Peyer's patch (tissue), 4 donors: ENCODE results near the gene TM4SF4. TPM values are rescaled to one million over a fixed set of nuclear protein-coding genes. Genes with fewer than 3 reads are reported as not detected.

Source experiments
- DNase-seq, 3 donors: peaks; one replicate each; pipeline ENCODE4 v3.0.0-alpha.2; 2017 to 2019
- H3K27ac ChIP-seq, 4 donors: fragments of 200-600 bp; sonication (generic); one replicate each; pipeline ENCODE4 v1.5.1; 2016 to 2019
- H3K27me3 ChIP-seq, 2 donors: fragments of 200-600 bp; sonication (generic); one replicate each; pipeline ENCODE4 v1.5.1; 2019
- H3K36me3 ChIP-seq, 3 donors: fragments of 200-600 bp; sonication (generic); one replicate each; pipeline ENCODE4 v1.5.1; 2016 to 2019
- H3K4me1 ChIP-seq, 4 donors: fragments of 200-600 bp; sonication (generic); one replicate each; pipeline ENCODE4 v1.5.1; 2016 to 2019
- H3K4me3 ChIP-seq, 4 donors: fragments of 200-600 bp; sonication (generic); 1 replicate in 3 of 4; 2 replicates in 1 of 4; pipeline ENCODE4 v1.5.1; 2016 to 2019; ENCODE audit warnings: mild to moderate bottlenecking in 1 of 4
- H3K9me3 ChIP-seq, 4 donors: fragments of 200-600 bp; sonication (generic); one replicate each; pipeline ENCODE4 v1.5.1; 2016 to 2019; ENCODE audit warnings: mild to moderate bottlenecking in 1 of 4
- CTCF ChIP-seq, 6 experiments: fragments of 450-650 bp in 4 of 6; fragments of 200-600 bp in 2 of 6; sonication (generic) in 1 of 6; IDR thresholded peaks; one replicate each; pipeline ENCODE4 v1.5.1; 2017 to 2019; ENCODE audit warnings: antibody characterized with exemption in 6 of 6, mild to moderate bottlenecking in 3 of 6, moderate library complexity in 1 of 6
- POLR2A ChIP-seq, 2 donors: fragments of 450-650 bp; IDR thresholded peaks; one replicate each; pipeline ENCODE4 v1.5.1; 2017; ENCODE audit warnings: antibody characterized with exemption in 2 of 2, mild to moderate bottlenecking in 2 of 2, moderate library complexity in 2 of 2
- total RNA-seq, 4 donors: library from RNA; depleted of rRNA; stranded (reverse); fragments of >200 nt; gene quantifications; one replicate each; pipeline ENCODE4 v1.1.0, GENCODE V29; 2016

Gene TM4SF4
- total RNA-seq, 4 donors from 2014 or later, result 1.7 to 500 (median 217) TPM

- H3K9me3 ChIP-seq, result no peaks in the 10 kb centered on the region
- no peak overlapping the region for H3K27ac ChIP-seq
- no peak for DNase-seq
- TF ChIP-seq CTCF (IDR thresholded peaks at IDR 0.05) (no peak), POLR2A (IDR thresholded peaks at IDR 0.05) (no peak)
- no peaks in the 10 kb centered on the region for H3K27me3 ChIP-seq
- no peaks in the 10 kb centered on the region for H3K36me3 ChIP-seq
- H3K4me1 ChIP-seq, result peaks cover 0 to 11% (median 0%) of the 10 kb centered on the region in 4 donors
- H3K4me3 ChIP-seq, result no peak overlapping the region
Observed at GRCh38 chr3:149529099-149529498, 54.6 kb downstream of the TM4SF4 start.

GRCh38 chr3:149532489-149533180 is 58.1 kb downstream of the TM4SF4 start:
- peaks cover 0 to 10% (median 0%) of the 10 kb centered on the region in 4 donors for H3K4me1 ChIP-seq
- no peak for DNase-seq
- no peak for TF ChIP-seq CTCF (IDR thresholded peaks at IDR 0.05)
- TF ChIP-seq POLR2A (IDR thresholded peaks at IDR 0.05), result no peak
- H3K27me3 ChIP-seq, result no peaks in the 10 kb centered on the region
- H3K36me3 ChIP-seq, result no peaks in the 10 kb centered on the region
- peak overlapping the region in 2 of 4 donors; percentile 7 to 8 for H3K27ac ChIP-seq
- no peak overlapping the region for H3K4me3 ChIP-seq
- H3K9me3 ChIP-seq, result no peaks in the 10 kb centered on the region

- peaks cover 0 to 9% (median 0%) of the 10 kb centered on the region in 4 donors for H3K4me1 ChIP-seq
- no peaks in the 10 kb centered on the region for H3K36me3 ChIP-seq
- H3K9me3 ChIP-seq, result no peaks in the 10 kb centered on the region
- TF ChIP-seq CTCF (IDR thresholded peaks at IDR 0.05) (no peak), POLR2A (IDR thresholded peaks at IDR 0.05) (no peak)
- H3K27ac ChIP-seq, result peak overlapping the region in 1 of 4 donors; percentile 32
- no peak overlapping the region for H3K4me3 ChIP-seq
- no peak for DNase-seq
- no peaks in the 10 kb centered on the region for H3K27me3 ChIP-seq
Observed at GRCh38 chr3:149534082-149534481, 59.6 kb downstream of the TM4SF4 start.

GRCh38 chr3:149534671-149535332 is 60.3 kb downstream of the TM4SF4 start:
- Histone ChIP-seq H3K4me3 (no peak overlapping the region), H3K27me3 (no peaks in the 10 kb centered on the region), H3K9me3 (no peaks in the 10 kb centered on the region), H3K27ac (peak overlapping the region in 2 of 4 donors; percentile 6 to 32), H3K36me3 (no peaks in the 10 kb centered on the region), H3K4me1 (peaks cover 0 to 9% (median 0%) of the 10 kb centered on the region in 4 donors)
- no peak for DNase-seq
- no peak for TF ChIP-seq POLR2A (IDR thresholded peaks at IDR 0.05)
- TF ChIP-seq CTCF (IDR thresholded peaks at IDR 0.05), result no peak

GRCh38 chr3:149535333-149535685 is 60.8 kb downstream of the TM4SF4 start:
- Histone ChIP-seq H3K27me3 (no peaks in the 10 kb centered on the region), H3K4me1 (peaks cover 0 to 9% (median 0%) of the 10 kb centered on the region in 4 donors), H3K36me3 (no peaks in the 10 kb centered on the region), H3K27ac (peak overlapping the region in 2 of 4 donors; percentile 6 to 32), H3K4me3 (no peak overlapping the region), H3K9me3 (no peaks in the 10 kb centered on the region)
- no peak for TF ChIP-seq CTCF (IDR thresholded peaks at IDR 0.05)
- no peak for TF ChIP-seq POLR2A (IDR thresholded peaks at IDR 0.05)
- no peak for DNase-seq
